SK-N-SH (cell line): ENCODE data around the gene SLC50A1. TPM values are rescaled to one million over a fixed set of nuclear protein-coding genes. Genes with fewer than 3 reads are reported as not detected.
A peak's percentile ranks its signal among the peaks of the same experiment; 100 is the strongest.

Source experiments
- CHD2 ChIP-seq: fragments of 150-350 bp; IDR thresholded peaks from 2 replicates; pipeline ENCODE4 v1.6.1; 2018; ENCODE audit warnings: low read length; ENCODE audit not compliant: partially characterized antibody
- CTCF ChIP-seq: fragments of 200-600 bp; sonication (generic); IDR thresholded peaks from 2 replicates; pipeline ENCODE4 v1.6.1; 2017; ENCODE audit warnings: antibody characterized with exemption, mild to moderate bottlenecking, moderate library complexity
- ELF1 ChIP-seq: IDR thresholded peaks from 2 replicates; pipeline ENCODE4 v1.4.0; 2012
- EP300 ChIP-seq, 2 experiments: IDR thresholded peaks; 2 replicates each; pipeline versions ENCODE4 v1.4.0 to v1.6.1; 2012; ENCODE audit warnings: borderline replicate concordance in 1 of 2, low read depth in 1 of 2, low read length in 1 of 2
- FOXJ3 ChIP-seq: sonication (generic); formaldehyde crosslinking; IDR thresholded peaks from 2 replicates; pipeline ENCODE4 v1.5.1; 2020; ENCODE audit warnings: mild to moderate bottlenecking, missing genetic modification reagents
- FOXM1 ChIP-seq: IDR thresholded peaks from 2 replicates; pipeline ENCODE4 v1.4.0; 2012; ENCODE audit warnings: low read depth, mild to moderate bottlenecking
- GABPA ChIP-seq: IDR thresholded peaks from 2 replicates; pipeline ENCODE4 v1.4.0; 2012; ENCODE audit warnings: low read depth, mild to moderate bottlenecking
- GATA2 ChIP-seq: sonication (generic); formaldehyde crosslinking; IDR thresholded peaks from 2 replicates; pipeline ENCODE4 v1.5.0; 2020; ENCODE audit warnings: mild to moderate bottlenecking, missing genetic modification reagents
- JUND ChIP-seq: IDR thresholded peaks from 2 replicates; pipeline ENCODE4 v1.4.0; 2012
- MEF2A ChIP-seq: IDR thresholded peaks from 2 replicates; pipeline ENCODE4 v1.4.0; 2012; ENCODE audit warnings: low read depth, borderline replicate concordance
- MXI1 ChIP-seq: IDR thresholded peaks from 2 replicates; pipeline ENCODE4 v1.6.1; 2012; ENCODE audit warnings: mild to moderate bottlenecking, low read depth, low read length, improper control_type of control experiment
- NRF1 ChIP-seq: IDR thresholded peaks from 2 replicates; pipeline ENCODE4 v1.6.1; 2012; ENCODE audit warnings: low read depth, mild to moderate bottlenecking, low read length
- POLR2AphosphoS5 ChIP-seq: IDR thresholded peaks from 2 replicates; pipeline ENCODE4 v1.6.1; 2012; ENCODE audit warnings: low read depth, low read length
- REST ChIP-seq: IDR thresholded peaks from 2 replicates; pipeline ENCODE4 v1.6.1; 2012; ENCODE audit warnings: mild to moderate bottlenecking, low read depth, low read length, moderate library complexity
- RFX5 ChIP-seq: IDR thresholded peaks from 2 replicates; pipeline ENCODE4 v1.6.1; 2012; ENCODE audit warnings: mild to moderate bottlenecking, improper control_type of control experiment, low read length
- RXRA ChIP-seq: IDR thresholded peaks from 2 replicates; pipeline ENCODE4 v1.4.0; 2012; ENCODE audit warnings: low read depth, mild to moderate bottlenecking, borderline replicate concordance
- polyA plus RNA-seq, 3 experiments: library from polyadenylated mRNA; depleted of rRNA; stranded (reverse); fragments of >200 nt; gene quantifications; 2 replicates each; pipeline ENCODE4 v1.2.3, GENCODE V29; 2012
- TF ChIP-seq, protein P1 (sequence below): fragments of 150-350 bp; IDR thresholded peaks from 2 replicates; pipeline ENCODE4 v1.6.1; 2017; ENCODE audit warnings: antibody characterized with exemption, low read length, low read depth, borderline replicate concordance
- TF ChIP-seq, protein P2 (sequence below): fragments of 150-350 bp; IDR thresholded peaks from 2 replicates; pipeline ENCODE4 v1.6.1; 2016; ENCODE audit warnings: mild to moderate bottlenecking, low read depth, low read length

SLC50A1 gene
- polyA plus RNA-seq, 1 of the 3 experiments (the other 2 are of a cell fraction), result 58.4 TPM

DNA sequence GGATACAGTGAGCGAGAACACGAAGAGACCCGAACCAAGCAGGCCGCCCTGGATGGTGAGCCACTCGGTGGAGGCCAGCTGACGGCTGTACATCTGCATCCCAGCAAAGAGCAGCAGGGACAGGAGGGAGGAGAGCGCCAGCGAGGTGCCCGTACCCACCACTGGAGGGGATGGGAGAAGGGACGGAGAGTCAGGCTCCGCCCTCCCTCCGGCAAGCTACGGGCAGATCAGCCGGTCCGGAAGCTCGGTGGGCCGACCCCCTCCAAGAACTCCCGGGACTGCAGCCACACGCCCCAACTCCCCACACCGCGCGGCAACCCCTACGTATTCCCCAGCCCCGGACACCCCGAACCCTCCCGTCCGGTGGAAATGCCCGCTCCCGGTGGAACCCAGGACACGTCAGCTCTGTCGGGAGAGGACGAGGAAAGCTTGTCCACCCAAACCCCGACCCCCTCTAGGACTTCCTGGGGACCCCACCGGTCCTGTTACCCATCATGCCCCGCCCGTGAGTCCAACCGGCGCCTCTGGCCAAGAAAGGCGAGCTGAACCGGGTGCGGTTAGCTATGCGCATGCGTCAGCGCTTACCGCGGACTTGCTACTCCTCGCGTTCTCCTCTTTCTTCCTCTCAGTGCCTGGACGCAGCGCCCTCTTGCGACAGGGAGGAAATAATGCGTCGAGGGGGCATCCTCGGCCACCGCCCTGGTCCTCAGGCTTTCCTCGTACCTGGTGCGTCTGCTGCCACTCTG lies 37.3 kb downstream of the SLC50A1 start, which contains the start of gene KRTCAP2 (continued):
- TF ChIP-seq REST, result no peak
- peak; percentile 49; the same call in 1 of the 2 replicates for TF ChIP-seq MXI1
- no peak for TF ChIP-seq RFX5
- no peak for TF ChIP-seq JUND
- TF ChIP-seq NRF1, result peak; percentile 95
- no peak for TF ChIP-seq MEF2A
- no peak for TF ChIP-seq FOXJ3 (CRISPR knock-in tag)
- no peak for TF ChIP-seq EP300 (IDR thresholded peaks at IDR 0.05; ENCODE audit: borderline replicate concordance in 1 of 2, low read depth in 1 of 2, low read length in 1 of 2)
- no peak for TF ChIP-seq RXRA
- peak; percentile 94 for TF ChIP-seq POLR2AphosphoS5
- TF ChIP-seq GABPA, result peak; percentile 70
- TF ChIP-seq CTCF, result peak; percentile 91
- TF ChIP-seq, protein P1, sequence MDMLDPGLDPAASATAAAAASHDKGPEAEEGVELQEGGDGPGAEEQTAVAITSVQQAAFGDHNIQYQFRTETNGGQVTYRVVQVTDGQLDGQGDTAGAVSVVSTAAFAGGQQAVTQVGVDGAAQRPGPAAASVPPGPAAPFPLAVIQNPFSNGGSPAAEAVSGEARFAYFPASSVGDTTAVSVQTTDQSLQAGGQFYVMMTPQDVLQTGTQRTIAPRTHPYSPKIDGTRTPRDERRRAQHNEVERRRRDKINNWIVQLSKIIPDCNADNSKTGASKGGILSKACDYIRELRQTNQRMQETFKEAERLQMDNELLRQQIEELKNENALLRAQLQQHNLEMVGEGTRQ, result no peak
- TF ChIP-seq ELF1, result peak; percentile 69
- no peak for TF ChIP-seq FOXM1
- peak; percentile 89 for TF ChIP-seq CHD2
- TF ChIP-seq, protein P2, sequence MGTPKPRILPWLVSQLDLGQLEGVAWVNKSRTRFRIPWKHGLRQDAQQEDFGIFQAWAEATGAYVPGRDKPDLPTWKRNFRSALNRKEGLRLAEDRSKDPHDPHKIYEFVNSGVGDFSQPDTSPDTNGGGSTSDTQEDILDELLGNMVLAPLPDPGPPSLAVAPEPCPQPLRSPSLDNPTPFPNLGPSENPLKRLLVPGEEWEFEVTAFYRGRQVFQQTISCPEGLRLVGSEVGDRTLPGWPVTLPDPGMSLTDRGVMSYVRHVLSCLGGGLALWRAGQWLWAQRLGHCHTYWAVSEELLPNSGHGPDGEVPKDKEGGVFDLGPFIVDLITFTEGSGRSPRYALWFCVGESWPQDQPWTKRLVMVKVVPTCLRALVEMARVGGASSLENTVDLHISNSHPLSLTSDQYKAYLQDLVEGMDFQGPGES, result no peak
- no peak for TF ChIP-seq GATA2 (CRISPR knock-in tag)
- TF ChIP-seq, all 33 proteins: peak for 11
